MV-4-11 (cell line): Measurements from ENCODE around the gene ZNG1C.
"Not testable (repeated sequence)": the region's sequence is repeated elsewhere in the genome, so short reads cannot be mapped to it uniquely, and the experiment has no call there.

Experiments used
- DNase-seq: peaks from one replicate; lab custom pipeline; 2025; lab: John Stamatoyannopoulos, UW

ZNG1C gene

DNA sequence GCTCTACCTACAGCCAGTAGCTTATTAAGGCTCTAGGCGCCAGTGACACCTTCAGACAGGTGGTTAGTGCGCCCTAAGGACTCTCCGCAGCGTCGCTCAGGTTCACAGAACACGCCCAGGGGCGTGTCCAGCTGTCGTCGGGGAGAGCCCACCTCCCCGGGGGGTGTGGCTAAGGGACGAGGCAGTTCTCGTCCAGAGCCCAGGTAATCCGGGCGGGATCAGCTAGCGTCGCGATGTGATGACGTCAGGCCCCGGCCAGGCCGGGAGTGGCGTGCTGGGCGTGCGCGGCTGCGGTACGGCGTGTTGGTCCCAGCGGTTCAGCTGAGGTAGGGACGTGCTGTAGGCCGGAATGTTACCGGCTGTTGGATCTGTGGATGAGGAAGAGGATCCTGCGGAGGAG lies at the start of gene ZNG1C:
Gene ZNG1C (plus strand): TSS at position 301 of the 400 bp plus-strand sequence. CDS start 49 bp downstream, at position 350.
- not testable (repeated sequence) for DNase-seq

DNA sequence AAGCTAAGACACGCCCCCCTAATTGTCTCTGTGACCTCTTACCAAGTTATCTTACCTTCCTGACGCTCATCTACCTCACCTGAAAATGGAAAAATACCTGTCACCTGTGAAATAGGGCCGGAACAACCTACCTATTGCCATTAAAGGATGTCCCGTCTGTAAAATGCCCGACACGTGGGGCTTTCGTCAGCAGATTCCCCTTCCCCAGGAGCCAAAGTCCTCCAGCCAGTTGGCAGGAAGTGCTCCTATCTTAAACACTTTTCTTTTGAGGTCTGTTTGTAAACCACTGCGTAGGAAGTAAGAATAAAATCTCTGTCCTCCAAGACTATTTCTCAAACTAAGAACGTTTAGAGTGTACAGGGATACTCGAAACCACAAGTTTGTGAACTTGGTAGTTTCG lies 654 bp downstream of the ZNG1C start:
- DNase-seq, result not testable (repeated sequence)

DNA sequence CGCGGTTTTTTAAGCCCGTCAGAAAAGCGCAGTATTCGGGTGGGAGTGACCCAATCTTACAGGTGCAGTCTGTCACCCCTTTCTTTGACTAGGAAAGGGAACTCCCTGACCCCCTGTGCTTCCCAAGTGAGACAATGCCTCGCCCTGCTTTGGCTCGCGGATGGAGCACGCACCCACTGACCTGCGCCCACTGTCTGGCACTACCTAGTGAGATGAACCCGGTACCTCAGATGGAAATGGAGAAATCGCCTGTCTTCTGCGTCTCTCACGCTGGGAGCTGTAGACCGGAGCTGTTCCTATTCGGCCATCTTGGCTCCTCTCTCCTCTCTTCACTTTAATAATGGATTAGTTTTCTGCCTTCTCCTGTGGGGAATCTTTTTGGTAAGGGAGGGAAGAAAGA lies 39.3 kb downstream of the ZNG1C start:
- not testable (repeated sequence) for DNase-seq

DNA sequence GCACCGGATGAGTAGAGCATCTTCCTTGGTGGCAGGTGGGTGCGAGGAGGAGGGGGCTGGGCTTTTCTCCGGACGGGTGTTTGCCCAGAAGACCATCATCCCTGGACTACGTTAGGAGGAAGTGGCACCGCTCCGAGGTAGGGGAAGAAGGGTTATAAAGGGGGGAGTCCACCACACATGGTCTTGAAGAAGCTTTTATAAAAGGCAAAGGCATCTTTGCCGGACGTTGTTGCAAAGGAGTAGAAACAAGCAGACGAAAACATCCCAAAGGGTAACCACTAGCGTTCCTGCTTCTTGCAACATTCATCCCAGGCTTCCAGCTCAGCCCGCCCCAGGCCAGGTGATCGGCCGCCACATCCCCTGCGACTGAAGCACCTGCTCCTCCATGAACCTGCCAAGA lies 60.8 kb downstream of the ZNG1C start, which contains the start of gene FOXD4L3:
Gene FOXD4L3 (plus strand): TSS at position 301 of the 400 bp plus-strand sequence. CDS start 85 bp downstream, at position 386.
- DNase-seq, result not testable (repeated sequence)

DNA sequence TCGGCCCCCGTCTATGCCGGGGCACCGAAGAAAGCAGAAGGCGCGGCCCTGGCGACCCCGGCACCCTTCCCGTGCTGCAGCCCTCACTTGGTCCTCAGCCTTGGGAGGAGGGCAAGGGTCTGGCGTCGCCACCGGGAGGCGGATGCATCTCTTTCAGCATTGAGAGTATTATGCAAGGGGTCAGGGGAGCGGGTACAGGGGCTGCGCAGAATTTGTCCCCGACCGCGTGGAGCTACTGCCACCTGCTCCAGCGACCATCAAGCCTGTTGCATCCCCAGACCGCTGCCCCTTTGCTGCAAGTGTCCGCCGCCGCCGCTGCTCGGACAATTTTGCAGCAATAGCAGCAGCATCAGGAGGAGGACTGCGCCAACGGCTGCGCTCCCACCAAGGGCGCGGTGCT lies 62.0 kb downstream of the ZNG1C start:
- not testable (repeated sequence) for DNase-seq

DNA sequence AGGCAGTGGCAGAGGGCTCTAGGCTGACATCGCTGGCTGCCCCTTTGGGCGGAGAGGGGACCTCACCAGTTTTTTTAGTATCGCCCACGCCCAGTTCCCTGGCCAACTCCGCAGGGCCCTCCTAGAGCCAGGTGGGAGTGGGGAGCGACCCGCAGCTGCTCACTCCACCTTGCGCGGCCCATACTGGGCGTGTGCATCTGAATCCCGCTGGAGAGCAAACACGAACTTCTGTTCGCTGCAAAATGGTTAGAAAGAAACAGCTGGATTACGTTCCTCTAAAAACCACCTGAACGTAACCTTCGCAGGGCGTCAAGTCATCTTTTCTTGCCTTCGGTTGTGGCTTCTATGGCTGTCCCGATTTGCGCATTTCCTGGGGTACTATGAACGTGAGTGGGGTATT lies 62.4 kb downstream of the ZNG1C start:
- DNase-seq, result not testable (repeated sequence)

DNA sequence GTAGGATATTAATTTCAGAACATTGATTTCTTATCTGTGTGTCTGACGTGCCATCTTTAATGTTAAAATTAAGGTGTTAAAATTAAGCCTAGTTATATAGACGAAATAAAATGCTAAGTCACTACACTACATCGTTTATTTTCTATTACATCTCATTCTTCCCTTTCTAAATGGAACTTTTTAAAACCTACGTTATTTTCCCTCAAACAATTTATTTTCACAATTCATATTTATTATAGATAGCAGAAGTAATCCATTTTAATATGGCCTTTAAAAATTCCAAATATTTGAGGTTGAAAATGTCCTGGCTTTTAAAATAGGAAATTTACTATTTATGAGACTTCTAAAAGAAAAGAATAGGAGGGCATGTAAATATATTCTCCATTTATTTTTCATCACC lies 63.0 kb downstream of the ZNG1C start:
- not testable (repeated sequence) for DNase-seq

DNA sequence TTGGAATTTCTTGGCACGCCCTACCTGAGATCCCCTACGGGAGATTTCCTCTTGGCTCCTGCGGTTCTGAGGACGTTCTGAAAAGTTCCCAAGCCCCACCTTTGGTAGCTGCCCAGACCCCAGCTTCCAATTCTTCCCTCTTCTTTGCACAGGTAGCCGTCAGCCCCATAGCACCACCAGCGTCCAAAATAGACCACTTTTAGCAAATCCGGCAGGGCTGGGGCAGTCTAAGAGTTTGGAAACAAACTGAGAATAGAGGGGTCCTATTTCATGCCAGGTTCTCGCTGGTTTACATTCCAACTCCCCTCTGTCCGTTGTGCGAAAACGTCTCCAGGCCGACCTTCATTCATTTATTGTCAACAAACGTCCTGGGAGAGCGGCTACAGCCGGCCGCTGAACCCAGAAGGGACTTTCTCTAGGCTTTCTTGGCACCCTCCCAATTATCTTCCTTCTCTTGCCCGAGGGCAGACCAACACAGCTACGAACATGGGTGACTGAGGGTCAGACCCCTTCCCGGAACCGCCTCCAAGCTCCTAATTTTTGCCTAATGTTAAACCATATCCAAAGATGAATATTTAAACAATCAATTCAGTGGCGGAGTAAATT lies 64.0 kb downstream of the ZNG1C start:
- DNase-seq, result not testable (repeated sequence)

DNA sequence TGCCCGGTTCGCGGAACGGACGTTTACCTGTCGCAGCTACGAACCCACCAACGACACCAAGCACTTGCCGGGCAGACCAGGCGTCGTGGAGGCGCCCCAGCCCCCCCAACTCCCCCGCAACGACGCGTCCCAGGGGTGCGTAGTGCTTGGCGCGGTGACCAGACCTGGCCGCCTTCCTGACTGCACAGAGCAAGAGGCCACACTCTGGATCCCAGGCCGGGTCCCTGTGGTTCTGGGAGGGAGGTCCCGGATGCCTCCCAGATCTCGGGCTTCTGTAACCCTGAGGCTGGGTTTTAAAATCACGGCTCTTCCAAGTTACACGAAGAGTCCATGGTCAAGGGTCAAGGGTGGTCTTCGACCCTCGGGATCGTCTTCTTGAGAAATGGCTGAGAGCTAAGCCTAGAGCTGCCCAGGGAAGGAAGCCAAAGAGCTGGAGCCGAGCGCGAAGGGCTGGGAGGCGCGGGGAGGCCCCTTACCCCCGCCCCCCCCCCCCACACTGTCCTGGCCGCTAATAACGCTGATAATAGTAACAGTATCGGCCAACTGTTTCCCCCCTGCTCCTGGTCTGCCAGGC lies 64.7 kb downstream of the ZNG1C start:
- DNase-seq, result not testable (repeated sequence)

DNA sequence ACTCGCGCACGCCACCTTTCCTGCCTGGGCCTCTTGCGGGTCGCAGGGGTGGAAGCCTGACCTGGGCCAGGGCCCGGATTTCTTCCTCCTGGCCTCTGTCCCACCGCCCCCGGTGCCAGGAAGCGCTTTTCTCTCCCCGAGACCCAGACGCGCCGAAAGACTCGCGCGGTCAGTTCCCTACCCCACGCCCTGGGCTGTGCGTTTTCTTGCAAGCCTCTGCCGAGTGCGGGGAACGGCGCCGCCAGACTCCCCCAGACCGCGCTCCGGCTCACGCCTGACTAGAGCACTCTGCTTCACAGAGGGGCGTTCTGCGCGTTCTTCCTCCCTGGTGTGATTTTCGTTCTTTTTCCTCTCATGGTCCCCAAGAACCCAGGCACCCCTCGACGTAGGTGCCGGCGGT lies 65.3 kb downstream of the ZNG1C start:
- not testable (repeated sequence) for DNase-seq

DNA sequence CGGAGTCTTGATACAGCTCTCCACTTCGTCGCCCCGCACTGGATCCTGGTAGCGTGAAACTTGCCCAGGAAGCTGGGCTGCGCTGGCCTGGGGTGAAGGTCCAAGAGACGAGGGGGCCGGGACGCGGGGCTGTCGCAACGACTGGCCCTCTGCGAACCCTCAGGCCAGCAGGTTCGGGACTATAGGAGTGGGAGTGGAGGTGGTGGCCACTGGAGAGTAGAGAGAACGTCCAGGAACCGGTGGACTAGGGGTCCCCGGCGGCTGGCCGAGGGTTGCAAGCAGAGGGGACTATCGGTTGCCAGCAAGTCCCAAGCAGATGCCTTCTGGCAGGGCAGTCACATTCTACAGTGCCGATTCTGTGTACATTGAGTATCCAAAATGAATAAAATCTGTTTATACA lies 65.9 kb downstream of the ZNG1C start:
- not testable (repeated sequence) for DNase-seq

DNA sequence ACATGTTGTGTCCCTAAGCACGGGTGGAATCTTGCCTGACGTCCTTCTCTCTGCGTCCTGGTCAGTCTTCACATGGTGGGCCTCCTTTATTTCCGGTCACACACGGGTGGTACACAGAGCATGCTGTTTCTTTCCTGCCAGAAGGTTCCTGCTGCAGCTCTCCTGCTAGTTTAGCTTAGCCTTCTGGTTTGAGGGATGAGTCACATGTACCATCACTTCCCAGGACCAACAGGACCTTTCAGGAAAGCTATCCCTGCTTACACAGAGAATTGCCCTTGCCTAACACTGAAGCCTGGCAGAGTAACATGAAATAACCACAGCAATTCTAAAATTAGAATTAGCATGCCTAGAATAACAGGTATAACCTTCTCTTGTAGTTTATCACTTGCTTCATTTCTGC lies 69.4 kb downstream of the ZNG1C start:
- DNase-seq, result not testable (repeated sequence)

DNA sequence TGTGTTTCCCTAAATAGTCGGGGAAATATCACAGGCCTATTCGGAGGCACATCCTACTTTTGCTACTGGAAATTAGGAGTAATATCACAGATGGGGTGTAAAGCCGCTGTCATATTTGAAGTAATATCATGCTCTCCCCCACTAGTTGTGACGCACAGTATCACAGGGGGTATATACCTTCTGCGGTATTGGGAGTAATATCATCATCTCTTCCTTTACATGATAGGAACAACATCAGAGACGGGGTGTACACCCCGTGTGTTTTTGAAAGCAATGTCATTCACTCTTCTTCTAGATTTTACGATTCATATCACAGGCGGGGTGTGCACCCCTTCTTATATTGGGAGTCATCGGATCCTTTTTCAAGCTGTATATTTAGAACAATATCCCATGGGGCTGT lies 76.4 kb downstream of the ZNG1C start:
- not testable (repeated sequence) for DNase-seq

DNA sequence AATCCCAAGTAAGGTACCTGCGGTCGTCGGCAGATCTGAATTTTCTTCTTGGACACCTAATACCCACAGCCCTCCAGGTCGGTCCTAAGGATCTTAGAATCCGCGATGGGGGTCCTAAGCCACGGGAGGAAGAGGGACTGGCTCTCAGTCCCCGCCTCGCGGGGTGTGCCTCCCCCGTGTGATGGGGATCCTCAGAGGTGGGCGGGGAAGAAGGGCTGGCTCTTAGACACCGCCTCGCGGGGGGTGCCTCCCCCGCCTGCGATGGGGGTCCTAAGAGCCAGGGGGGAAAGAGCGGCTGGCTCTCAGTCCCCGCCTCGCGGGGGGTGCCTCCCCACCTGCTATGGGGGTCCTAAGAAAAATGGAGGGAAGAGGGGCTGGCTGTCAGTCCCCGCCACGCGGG lies 82.0 kb downstream of the ZNG1C start:
- DNase-seq, result not testable (repeated sequence)

DNA sequence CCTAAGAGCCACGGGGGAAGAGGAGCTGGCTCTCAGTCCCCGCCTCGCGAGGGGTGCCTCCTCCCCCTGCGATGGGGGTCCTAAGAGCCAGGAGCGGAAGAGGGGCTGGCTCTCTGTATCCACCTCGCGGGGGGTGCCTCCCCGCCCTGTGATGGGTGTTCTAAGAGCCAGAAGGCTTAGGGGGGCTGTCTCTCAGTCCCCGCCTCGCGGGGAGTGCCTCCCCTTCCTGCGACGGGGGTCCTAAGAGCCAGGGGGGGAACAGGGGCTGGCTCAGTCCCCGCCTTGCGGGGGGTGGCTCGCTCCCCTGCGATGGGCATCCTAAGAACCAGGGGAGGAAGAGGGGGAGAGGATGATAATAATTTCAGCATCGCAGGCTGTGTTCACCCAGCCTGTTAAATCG lies 82.7 kb downstream of the ZNG1C start:
- not testable (repeated sequence) for DNase-seq

DNA sequence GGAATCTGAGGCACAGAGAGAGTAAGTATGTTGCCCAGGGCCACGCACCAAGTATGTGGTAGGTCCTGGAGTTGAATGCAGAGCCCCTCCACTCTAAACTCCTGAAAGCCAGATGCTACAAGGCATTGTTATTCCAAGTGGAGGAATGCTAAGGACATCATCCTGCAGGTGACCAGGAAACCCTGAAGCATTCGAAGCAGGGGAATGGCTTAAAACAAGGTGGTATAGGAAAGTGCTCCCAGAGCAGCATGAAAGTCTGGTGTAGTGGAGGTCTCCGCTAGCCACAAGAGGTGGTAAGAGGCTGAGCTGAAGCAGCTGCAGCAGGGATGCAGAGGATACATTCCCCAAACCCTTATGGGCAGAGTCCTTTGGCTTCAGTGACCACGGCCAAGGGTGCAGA lies 87.3 kb downstream of the ZNG1C start:
- DNase-seq, result not testable (repeated sequence)

DNA sequence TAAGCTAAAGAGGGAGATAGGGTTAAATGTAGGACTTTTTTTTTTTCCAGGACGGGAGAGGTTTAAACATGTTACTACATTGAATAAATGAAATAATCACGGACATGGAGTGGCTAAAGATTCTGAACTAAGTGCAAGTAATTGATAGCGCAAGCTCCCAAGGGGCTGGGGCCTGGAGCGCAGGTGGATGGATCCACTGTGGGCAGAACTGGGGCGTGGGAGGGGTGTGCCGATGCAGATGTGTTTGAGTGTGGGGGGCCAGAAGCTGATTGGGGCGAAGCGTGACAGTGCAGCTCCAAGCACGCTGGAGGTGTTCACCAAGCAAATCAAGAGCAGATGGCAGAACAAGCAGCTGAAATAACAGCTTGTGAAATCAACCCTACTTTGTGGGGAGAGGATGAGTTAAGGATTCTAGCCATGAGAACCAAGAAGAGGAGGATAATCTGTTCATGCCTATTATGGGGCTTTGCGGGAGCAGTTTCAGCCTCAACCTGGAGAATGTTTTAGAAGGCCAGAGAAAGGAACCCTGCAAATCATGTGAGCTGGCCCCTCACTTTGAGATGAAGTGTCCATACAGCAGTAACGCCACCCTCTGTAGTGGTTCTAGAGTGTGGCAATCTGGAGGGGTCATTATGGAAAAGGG lies 88.9 kb downstream of the ZNG1C start:
- not testable (repeated sequence) for DNase-seq

DNA sequence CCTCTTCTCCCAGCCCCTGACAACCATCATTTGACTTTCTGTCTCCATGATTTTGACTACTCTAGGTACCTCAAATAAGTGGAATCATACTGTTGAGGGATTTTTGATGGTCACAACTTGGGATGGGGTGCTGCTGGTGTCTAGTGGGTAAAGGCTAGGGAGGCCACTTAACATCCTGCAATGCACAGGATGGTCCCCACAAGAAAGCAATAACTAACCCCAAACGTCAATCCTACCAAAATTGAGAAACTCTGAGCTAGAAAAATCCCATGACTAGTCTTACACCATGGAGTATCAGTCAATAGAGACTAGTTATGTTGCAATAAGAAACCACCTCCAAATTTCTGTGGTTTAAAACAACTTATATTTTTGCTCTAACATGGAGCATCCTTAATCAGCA lies 90.3 kb downstream of the ZNG1C start:
- DNase-seq, result not testable (repeated sequence)

DNA sequence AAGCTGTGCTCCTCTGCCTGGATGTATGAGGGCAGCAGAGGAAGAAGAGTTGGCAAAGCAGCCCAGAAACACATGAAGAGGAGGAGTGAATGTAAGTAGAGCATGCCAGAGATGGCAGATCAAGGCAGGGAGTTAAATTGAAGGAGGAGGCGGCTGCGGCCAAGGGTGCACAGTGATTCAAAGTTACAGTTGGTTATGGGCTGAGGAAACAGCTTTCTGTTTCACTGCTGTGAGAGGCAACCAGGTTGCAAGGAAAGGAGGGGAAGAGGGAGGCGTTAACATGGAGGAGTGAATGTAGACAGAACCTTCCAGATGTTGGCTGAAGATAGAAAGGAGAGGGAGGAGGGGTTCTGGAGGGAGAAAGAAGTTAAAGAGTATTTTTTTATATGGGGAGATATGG lies 94.2 kb downstream of the ZNG1C start:
- not testable (repeated sequence) for DNase-seq

DNA sequence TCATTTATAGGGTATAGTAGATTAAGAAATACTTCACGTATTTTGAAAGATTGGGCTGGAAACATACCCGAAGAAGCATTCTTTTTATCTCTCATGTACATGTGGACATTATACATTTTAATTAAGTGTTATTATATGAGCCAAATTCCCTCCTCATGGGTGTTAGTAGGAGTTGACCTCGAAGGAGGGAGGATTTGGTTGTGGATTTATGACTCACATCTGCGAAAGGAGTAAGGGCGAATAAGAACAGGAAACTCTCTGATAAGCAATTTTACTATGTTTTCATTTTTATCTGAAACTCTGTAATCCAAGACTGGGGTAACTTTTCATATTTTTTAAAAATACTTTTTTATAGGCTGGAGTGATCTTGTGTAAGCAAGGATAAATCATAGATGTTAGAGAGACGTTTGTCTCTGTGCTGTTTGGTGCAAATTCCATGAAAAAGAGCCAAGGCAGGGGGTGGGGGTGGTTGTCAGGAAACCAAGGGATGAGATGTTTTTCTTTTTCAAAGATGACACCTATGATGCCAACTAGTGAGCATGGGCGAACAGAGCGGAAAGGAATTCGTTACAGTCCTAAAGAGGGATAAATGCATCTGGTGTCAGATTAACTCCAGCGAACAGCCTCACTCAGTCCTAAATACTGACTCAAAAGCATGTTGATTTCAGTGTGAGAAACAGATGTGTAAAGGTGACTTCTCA lies 95.0 kb downstream of the ZNG1C start:
- DNase-seq, result not testable (repeated sequence)

DNA sequence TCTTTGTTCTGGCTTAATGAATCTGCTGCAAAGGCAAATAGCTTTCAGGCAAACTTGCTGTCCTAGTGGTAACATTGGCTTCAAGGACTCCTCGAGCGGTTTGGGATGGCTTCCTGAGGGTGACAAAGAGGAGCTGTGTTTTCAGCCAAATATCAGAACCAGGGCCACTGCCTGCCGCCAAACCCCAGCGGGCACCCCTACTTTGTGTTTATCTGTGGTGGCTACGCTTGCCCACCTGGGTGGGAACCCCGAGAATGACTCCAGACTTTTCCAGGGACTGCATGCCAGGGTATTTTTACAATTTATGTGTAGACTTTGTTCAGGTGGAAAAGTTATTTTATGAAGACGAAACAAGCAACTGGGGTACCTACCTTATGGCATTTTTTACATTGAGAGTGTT lies 96.2 kb downstream of the ZNG1C start:
- DNase-seq, result not testable (repeated sequence)

DNA sequence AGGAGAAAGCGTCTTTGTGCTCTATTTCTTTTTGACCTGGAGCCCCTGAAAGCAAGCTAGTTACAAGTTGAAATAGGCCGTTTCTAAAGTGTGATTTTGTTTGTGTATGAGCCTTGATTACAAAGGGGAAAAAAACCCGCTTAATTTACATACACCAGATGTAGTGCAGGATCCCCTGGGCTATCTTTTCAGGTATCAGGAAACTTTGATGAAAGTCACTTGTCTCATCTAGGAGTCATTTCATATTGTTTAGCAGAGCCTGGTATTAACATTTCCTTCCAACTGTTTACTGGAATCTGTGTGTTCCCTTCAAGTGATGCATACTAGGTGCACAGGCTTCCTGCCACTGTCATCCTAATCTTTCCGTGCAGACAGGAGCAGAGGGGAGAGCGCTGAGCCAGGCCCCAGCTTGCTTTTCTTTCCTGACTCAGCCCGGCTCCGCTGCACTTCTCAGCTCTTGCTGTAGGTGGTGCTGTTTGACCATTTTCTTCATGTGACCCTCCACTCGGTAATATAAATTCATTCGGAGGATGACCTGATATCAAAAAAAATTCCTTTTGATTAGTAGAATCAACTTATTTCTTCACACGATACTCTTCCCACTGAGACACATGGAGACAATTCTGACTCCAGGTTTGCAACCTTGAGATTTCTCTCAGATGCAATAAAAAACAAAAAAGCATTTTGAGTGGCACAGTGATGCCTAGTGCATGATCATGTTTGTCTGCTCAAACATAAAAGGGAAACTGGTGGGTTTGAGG lies 100.7 kb downstream of the ZNG1C start:
- DNase-seq, result not testable (repeated sequence)
